ENCODE results near the gene ENAM. TPM values are rescaled to one million over a fixed set of nuclear protein-coding genes. Genes with fewer than 3 reads are reported as not detected.

Gene ENAM
- polyA plus RNA-seq, 1 of the 3 experiments (the other 2 are of a cell fraction) = 0.20 TPM

DNA sequence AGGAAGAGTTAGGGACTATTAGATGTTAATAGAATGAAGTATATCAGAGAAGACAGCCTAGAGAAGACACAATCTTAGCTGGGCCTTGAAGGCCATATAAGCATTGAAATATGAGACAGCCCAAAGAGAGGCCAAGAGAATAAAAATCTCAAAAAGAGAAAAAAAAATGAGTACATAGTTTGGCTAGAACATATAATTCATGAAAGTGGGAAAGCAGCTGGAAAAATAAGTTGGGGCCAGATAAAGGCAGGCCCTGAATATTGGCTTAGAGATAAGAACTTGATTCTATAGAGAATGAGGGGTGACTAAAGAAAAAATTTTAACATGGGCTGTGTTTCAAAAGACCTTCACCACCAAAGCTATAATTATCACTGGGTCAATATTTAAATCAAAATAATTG is 52.4 kb downstream of the ENAM start:
- no peaks in the 10 kb centered on the region for H3K9me3 ChIP-seq
- CTCF ChIA-PET = interaction anchor here (1.5 kb wide), 1 partner anchor 29 kb away, joined by 4 read pairs; no protein-coding TSS in a partner anchor
- H3K4me2 ChIP-seq = no peak overlapping the region
- no peak for DNase-seq
- H2AFZ ChIP-seq (ENCODE audit: low read depth) = no peak overlapping the region
- no peaks in the 10 kb centered on the region; the same call in 1 of the 2 replicates for H3K27me3 ChIP-seq (ENCODE audit: insufficient read depth)
- H3K4me3 ChIP-seq (ENCODE audit: low read depth in 2 of 2, low read length in 1 of 2) = no peak overlapping the region
- no peaks in the 10 kb centered on the region for H3F3A ChIP-seq (replicated peaks; ENCODE audit: insufficient read depth)
- no peaks in the 10 kb centered on the region for H4K20me1 ChIP-seq (ENCODE audit: insufficient read depth)
- no peaks in the 10 kb centered on the region for H3K79me2 ChIP-seq (ENCODE audit: insufficient read depth)
- no peak for TF ChIP-seq RFX5 (IDR thresholded peaks at IDR 0.05; ENCODE audit: low read length)
- no peak for TF ChIP-seq CHD2 (IDR thresholded peaks at IDR 0.05; ENCODE audit: low read length, partially characterized antibody)
- no peak for TF ChIP-seq ELF1 (IDR thresholded peaks at IDR 0.05)
- TF ChIP-seq, protein P1, sequence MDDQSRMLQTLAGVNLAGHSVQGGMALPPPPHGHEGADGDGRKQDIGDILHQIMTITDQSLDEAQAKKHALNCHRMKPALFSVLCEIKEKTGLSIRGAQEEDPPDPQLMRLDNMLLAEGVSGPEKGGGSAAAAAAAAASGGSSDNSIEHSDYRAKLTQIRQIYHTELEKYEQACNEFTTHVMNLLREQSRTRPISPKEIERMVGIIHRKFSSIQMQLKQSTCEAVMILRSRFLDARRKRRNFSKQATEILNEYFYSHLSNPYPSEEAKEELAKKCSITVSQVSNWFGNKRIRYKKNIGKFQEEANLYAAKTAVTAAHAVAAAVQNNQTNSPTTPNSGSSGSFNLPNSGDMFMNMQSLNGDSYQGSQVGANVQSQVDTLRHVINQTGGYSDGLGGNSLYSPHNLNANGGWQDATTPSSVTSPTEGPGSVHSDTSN (IDR thresholded peaks at IDR 0.05) = no peak
- TF ChIP-seq, protein P2, sequence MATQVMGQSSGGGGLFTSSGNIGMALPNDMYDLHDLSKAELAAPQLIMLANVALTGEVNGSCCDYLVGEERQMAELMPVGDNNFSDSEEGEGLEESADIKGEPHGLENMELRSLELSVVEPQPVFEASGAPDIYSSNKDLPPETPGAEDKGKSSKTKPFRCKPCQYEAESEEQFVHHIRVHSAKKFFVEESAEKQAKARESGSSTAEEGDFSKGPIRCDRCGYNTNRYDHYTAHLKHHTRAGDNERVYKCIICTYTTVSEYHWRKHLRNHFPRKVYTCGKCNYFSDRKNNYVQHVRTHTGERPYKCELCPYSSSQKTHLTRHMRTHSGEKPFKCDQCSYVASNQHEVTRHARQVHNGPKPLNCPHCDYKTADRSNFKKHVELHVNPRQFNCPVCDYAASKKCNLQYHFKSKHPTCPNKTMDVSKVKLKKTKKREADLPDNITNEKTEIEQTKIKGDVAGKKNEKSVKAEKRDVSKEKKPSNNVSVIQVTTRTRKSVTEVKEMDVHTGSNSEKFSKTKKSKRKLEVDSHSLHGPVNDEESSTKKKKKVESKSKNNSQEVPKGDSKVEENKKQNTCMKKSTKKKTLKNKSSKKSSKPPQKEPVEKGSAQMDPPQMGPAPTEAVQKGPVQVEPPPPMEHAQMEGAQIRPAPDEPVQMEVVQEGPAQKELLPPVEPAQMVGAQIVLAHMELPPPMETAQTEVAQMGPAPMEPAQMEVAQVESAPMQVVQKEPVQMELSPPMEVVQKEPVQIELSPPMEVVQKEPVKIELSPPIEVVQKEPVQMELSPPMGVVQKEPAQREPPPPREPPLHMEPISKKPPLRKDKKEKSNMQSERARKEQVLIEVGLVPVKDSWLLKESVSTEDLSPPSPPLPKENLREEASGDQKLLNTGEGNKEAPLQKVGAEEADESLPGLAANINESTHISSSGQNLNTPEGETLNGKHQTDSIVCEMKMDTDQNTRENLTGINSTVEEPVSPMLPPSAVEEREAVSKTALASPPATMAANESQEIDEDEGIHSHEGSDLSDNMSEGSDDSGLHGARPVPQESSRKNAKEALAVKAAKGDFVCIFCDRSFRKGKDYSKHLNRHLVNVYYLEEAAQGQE (IDR thresholded peaks at IDR 0.05; ENCODE audit: low read depth, low read length) = no peak
- TF ChIP-seq MXI1 (IDR thresholded peaks at IDR 0.05; ENCODE audit: low read depth, low read length) = no peak
- no peak for TF ChIP-seq TCF12 (IDR thresholded peaks at IDR 0.05)
- TF ChIP-seq FOSL2 (IDR thresholded peaks at IDR 0.05; ENCODE audit: borderline replicate concordance, low read depth) = no peak
- TF ChIP-seq, protein P3, sequence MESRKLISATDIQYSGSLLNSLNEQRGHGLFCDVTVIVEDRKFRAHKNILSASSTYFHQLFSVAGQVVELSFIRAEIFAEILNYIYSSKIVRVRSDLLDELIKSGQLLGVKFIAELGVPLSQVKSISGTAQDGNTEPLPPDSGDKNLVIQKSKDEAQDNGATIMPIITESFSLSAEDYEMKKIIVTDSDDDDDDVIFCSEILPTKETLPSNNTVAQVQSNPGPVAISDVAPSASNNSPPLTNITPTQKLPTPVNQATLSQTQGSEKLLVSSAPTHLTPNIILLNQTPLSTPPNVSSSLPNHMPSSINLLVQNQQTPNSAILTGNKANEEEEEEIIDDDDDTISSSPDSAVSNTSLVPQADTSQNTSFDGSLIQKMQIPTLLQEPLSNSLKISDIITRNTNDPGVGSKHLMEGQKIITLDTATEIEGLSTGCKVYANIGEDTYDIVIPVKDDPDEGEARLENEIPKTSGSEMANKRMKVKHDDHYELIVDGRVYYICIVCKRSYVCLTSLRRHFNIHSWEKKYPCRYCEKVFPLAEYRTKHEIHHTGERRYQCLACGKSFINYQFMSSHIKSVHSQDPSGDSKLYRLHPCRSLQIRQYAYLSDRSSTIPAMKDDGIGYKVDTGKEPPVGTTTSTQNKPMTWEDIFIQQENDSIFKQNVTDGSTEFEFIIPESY (IDR thresholded peaks at IDR 0.05; ENCODE audit: borderline replicate concordance, low read depth) = no peak
- TF ChIP-seq, protein P4, sequence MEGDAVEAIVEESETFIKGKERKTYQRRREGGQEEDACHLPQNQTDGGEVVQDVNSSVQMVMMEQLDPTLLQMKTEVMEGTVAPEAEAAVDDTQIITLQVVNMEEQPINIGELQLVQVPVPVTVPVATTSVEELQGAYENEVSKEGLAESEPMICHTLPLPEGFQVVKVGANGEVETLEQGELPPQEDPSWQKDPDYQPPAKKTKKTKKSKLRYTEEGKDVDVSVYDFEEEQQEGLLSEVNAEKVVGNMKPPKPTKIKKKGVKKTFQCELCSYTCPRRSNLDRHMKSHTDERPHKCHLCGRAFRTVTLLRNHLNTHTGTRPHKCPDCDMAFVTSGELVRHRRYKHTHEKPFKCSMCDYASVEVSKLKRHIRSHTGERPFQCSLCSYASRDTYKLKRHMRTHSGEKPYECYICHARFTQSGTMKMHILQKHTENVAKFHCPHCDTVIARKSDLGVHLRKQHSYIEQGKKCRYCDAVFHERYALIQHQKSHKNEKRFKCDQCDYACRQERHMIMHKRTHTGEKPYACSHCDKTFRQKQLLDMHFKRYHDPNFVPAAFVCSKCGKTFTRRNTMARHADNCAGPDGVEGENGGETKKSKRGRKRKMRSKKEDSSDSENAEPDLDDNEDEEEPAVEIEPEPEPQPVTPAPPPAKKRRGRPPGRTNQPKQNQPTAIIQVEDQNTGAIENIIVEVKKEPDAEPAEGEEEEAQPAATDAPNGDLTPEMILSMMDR (IDR thresholded peaks at IDR 0.05) = no peak
- TF ChIP-seq SMC3 (IDR thresholded peaks at IDR 0.05; ENCODE audit: low read depth, low read length) = no peak
- TF ChIP-seq RXRA (IDR thresholded peaks at IDR 0.05; ENCODE audit: borderline replicate concordance, low read depth) = no peak
- TF ChIP-seq FOXM1 (IDR thresholded peaks at IDR 0.05; ENCODE audit: low read depth) = no peak
- TF ChIP-seq MEF2A (IDR thresholded peaks at IDR 0.05; ENCODE audit: borderline replicate concordance, low read depth) = no peak
- TF ChIP-seq TEAD4 (IDR thresholded peaks at IDR 0.05; ENCODE audit: borderline replicate concordance, insufficient read depth) = no peak
- H3K4me1 ChIP-seq (ENCODE audit: control insufficient read depth in 1 of 2, insufficient read depth in 2 of 2, low read depth in 1 of 2, low read length in 1 of 2) = no peaks in the 10 kb centered on the region
- no peak overlapping the region for H3K27ac ChIP-seq (ENCODE audit: low read depth in 2 of 2, low read length in 1 of 2)
- H3K9ac ChIP-seq = no peak overlapping the region
- no peaks in the 10 kb centered on the region for H3K9me2 ChIP-seq
- POLR2A ChIA-PET = no interaction called here
- H3K36me3 ChIP-seq (replicated peaks in 1 of 2; ENCODE audit: control insufficient read depth in 1 of 2, insufficient read depth in 2 of 2, low read length in 1 of 2) = no peaks in the 10 kb centered on the region
